D341Med (cell line): ENCODE results near the gene APLP2.

ENCODE experiments used
- DNase-seq: peaks from one replicate; pipeline ENCODE4 v3.0.0; 2012; ENCODE audit warnings: low spot score

Gene APLP2

DNA sequence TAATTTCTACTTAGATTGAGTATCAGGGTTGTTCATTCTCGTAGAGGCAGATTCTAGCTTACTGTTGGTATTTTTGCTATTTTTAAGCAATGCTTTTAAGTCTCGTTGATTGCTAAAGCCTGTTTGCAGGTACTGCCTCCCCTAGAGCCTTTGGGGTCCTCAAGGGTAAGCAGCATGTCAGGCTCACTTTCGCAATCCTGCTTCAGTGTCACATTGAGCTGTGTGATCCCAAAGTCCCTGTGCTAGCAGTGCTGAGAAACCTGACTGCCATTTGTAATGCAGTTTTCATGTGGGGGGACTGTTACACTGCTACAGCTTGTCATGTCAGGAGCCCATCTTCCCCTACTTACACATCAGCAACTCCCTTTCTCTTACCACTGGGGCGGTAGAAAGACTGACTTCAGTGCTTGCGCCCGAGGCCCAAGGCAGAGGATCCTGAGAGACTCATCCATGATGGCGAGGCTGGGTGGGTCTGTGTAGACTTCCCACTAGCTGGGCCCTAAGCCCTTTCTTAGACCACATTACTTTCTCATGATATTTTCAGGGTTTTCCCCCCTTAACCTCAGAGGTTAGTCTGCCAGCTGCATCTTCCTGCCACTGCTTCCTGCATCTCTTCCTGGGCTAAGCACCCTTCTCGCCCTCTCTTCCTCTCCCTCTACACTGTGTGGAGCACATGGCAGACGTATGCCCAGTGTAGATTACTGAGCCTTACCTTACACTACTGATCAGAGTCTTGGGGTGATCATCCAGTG lies 49.1 kb downstream of the APLP2 start:
- no peak for DNase-seq

DNA sequence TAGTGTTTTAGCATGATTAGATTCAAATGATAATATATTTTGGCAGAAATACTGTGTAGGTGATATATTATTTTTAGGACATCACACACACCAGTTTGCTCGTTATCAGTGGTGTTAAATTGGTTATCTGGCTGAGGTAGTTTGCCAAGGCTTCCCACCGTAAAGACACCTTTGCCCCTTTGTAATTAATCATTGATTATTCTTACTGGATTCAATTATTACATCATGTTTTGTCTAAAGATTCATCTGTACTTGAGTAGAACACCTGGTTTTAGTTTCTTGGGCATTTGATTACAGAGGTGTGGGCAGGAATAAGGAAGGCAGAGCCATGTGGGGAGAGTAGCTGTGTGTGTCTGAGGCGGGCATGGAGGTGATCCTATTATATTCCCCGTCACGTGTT lies 50.4 kb downstream of the APLP2 start:
- no peak for DNase-seq

DNA sequence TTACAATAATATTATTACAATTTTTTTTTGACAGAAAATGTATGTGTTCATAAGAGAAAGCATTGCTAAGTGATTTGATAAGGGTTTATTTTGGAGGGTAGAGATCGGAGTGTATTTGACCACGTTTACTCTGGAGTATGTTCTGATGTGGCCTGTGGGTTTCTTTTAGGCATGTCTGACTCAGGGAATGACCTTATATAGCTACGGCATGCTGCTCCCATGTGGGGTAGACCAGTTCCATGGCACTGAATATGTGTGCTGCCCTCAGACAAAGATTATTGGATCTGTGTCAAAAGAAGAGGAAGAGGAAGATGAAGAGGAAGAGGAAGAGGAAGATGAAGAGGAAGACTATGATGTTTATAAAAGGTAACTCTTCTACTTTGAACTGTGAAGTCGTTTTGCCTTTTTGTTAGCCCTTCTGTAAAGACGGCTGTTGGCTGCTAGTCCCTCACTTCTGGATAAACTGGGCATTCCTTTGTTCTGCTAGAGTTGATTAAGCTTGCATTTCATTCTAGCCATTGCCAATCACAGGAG lies 51.8 kb downstream of the APLP2 start:
- no peak for DNase-seq

DNA sequence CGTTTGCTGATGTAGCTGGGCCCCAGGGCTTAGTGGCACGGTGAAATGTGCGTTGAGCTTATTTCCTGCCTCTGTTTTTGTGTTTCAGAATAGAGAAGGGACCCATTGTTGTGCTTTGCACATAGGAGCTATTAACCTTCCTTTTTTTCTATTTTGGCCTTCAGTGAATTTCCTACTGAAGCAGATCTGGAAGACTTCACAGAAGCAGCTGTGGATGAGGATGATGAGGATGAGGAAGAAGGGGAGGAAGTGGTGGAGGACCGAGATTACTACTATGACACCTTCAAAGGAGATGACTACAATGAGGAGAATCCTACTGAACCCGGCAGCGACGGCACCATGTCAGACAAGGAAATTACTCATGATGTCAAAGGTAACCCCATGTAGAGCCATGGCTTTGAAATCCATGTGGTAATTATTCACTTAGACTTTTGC lies 52.5 kb downstream of the APLP2 start:
- DNase-seq = no peak

DNA sequence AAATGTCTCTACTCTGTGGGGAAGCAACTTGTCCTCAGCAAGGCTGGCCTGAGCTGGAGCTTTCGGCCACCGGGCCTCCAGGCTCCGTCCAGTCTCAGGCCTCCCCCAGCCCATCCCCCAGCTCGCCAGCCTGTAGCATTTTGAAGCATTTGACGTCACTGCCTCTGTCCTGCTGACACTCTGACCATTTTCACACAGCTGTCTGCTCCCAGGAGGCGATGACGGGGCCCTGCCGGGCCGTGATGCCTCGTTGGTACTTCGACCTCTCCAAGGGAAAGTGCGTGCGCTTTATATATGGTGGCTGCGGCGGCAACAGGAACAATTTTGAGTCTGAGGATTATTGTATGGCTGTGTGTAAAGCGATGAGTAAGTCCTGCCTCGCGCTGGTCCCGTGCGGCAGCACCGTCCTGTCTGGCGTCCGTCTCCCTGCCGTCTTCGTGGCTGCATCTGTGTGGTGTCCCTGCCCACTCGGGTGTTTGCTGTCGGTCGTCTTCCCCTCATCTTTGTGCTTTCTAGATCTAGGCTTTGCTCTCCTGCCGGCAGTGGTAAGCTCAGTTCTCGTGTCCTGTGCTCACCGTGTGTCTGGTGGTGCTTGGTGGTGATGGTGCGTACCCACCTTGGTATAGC lies 53.8 kb downstream of the APLP2 start:
- DNase-seq = no peak

DNA sequence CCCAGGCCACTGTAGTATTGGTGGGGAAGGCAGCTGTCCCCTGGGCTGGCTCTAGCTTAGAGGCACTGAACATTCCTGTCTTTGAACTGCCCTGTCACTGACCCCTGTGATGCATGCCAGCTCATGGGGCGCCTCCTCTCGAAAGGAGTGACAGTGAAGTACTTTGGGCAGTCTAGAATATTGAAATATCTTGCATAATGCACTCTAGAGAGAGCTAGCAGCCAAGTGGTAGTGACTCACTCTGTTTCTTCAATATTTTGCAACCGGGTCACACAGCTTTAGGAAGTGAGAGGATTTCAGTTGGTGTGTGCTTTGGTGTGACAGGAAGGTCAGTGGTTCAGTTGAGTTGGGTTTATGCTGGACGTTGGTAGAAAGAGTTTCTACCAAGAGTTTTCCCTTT lies 54.4 kb downstream of the APLP2 start:
- DNase-seq = no peak

DNA sequence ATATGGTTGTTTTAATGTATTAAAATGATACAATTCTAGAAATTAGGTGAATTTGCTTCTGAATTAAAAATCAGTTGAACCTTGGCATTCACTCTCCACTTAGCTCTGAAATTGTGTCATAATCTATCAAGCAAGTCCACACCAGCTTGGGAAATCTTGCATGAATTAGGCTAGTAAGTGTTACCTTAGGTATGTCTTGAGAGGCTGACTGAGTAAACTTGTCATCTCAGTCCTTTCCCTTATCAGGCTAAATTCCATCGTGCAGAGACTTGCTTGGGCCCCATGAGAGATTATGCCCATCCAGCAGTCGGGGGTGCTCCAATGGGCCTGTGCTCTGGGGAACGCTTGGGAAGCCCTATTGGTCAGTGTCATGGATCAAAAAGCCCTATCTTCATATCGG lies 55.9 kb downstream of the APLP2 start:
- DNase-seq = no peak

DNA sequence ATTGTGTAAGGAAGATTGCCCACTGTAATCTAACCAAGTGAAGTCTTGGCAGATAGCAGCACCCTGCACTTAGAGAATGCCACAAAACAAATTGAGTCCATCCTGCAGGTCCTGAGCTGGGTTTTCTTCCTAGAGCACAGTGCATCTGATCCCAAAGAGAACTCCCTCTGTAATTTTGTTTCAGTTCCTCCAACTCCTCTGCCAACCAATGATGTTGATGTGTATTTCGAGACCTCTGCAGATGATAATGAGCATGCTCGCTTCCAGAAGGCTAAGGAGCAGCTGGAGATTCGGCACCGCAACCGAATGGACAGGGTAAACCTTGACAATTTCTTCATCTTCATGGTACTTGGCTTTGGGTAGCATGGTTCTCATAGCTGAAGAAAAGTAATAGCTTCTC lies 56.8 kb downstream of the APLP2 start:
- no peak for DNase-seq

DNA sequence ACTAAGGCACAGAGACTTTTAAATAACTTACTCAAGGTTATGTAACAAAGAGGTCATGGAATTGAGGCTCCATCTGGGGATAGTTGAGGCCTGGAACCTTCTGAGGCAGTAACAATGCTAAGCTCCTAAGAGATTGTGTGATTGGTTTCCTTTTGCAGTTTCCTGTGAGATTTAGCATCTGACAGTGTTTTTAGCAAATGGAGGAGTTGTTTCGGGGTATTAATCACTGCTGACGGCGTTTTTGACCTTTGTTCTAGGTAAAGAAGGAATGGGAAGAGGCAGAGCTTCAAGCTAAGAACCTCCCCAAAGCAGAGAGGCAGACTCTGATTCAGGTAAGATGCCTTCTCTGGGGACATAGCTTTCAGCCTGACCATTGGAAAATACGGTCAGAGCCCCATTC lies 57.8 kb downstream of the APLP2 start:
- no peak for DNase-seq

DNA sequence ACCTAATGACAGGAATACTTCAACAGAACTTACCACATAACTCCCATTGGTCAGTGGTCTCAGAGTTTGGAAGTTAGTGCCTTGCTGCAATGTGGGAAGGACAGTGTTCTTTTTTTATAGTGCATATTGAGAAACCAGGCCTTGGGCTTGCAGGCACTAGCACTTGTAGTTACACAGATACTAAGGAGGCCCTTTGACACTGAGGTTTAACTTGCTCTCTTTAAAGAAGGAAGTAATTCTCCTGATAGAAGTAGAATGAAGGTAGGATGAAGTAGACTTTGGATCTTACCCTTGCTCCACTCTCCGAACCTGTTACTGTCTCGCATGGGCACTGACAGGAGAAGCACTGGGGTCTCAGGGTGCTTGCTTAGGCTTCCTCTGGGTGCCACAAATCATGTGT lies 58.9 kb downstream of the APLP2 start:
- no peak for DNase-seq

DNA sequence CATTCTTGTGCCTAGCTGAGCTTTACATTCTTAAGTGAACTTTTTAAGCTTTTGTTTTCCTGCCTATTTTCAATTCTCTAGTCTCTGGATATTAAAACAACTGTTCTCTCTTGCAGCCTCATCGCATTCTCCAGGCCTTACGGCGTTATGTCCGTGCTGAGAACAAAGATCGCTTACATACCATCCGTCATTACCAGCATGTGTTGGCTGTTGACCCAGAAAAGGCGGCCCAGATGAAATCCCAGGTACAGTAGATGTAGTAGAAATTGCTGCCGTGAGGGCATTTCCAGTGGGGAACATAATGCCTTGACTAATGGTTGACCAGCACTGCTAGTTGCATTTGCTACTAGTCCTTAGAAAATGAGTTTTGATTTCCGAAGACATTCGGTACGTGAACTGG lies 60.2 kb downstream of the APLP2 start:
- DNase-seq = no peak

DNA sequence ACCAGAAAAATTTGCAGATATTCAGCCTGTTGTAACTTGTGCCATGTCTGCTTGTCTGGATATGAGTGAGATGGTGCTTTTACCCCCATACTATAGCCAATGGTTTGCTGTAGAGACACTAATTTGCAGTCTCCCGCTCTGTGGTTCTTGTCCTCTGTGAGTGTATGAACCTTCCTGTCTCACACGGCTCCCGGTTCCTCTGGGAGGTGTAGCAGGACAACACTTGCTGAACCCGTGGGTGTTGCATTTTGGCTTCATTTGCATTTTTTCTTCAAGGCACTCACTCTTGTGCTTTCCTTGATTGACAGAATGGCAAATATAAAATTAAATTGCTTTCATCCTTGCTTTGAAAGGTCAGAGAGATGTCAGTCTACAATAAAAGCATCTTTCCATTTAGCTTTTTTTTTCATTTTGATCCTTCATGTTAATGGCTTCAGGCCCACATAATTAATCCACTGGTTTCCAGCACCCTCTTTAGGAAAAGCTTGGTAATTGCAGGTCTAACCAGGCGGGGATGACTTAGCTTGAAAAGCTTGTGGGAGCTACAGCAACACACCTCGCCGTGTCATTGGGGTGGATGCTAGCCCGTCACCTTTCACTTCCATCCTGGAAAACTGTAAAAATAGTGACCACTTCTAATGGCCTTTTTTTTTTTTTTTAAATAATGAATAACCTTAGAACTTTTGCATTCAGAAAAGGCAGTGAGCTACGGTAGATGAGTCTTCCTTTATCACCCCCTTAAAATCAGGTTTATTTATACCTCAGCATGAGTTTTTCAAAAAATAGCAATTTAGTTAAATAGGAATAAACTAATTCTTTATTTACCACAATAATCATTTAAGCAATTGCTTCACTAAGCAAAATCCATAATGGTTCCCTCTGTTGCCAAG lies 62.5 kb downstream of the APLP2 start:
- DNase-seq = peak; percentile 79

DNA sequence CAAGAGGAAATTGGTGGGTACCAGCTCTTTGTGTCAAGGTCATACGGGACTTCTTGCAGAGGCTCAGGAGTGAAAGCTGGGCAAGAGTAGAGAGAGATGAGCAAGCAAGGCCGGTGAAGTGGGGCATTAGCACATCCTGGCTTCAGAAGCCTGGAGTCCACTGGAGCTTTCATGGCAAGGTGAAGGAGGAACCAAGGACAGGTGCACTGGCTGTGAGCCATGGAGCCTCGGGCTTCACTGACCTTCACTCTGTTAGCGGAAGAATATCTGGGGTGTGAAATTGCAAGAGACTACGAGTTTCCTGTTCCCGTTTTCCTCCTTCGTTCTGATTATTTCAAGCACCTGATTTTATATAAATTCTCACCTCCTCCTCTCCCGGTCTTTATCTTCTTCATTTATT lies 64.0 kb downstream of the APLP2 start:
- no peak for DNase-seq

DNA sequence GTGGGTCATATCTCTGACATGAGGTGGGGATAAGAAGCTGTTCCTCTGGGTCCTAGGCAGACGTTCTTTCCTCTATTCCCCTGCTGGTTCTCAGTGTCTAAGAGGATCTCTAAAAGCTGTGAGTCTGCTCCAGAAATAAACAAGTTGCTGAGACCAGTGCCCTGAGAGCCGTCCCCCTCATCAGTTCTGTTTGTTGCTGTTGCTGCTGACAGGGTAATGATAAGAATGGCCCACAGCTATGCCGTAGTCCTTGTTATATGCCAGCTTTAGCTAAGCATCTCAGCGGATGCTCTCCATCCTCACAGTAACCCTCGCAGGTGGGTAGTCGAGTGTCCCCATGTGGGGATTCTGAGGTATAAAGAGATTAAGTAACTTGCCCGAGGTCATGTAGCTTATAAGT lies 66.4 kb downstream of the APLP2 start:
- DNase-seq = no peak

DNA sequence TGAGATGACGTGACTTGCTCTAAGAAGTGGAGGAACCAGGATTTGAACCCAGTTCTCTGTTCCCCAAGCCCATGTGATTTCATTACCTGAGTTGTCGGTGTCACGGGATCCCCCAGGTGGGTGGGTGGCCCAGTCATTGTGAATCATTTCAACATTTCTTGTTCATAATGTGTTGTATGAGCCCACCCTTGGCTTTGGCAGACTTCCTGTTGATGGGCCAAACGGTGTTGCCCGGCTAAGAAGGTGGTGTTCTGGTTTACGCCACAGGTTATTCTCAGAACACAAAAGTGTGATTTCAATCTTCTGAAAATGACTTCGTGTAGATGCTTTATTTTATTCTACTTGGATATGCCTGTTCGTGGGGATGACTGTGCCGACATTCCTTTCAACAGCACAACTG lies 68.3 kb downstream of the APLP2 start:
- DNase-seq = no peak

DNA sequence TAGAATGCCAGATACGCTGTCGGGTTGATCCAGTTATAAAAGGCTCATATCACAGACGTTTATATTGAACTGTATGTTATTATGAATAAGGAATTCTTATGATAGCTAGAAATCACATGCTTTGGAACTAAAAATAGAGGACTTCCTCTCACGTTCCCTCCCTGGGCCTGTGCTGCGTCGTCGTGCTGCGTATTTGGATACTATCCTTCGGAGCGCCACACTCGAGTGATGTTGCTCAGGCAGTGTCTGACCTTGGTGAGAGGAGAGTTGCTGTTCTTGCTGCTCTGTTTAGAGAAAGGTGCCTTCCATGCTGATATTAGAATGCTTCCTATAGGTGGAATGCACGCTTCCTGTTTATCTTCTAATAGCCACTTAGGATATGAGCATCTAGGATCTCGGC lies 69.7 kb downstream of the APLP2 start:
- DNase-seq = no peak

DNA sequence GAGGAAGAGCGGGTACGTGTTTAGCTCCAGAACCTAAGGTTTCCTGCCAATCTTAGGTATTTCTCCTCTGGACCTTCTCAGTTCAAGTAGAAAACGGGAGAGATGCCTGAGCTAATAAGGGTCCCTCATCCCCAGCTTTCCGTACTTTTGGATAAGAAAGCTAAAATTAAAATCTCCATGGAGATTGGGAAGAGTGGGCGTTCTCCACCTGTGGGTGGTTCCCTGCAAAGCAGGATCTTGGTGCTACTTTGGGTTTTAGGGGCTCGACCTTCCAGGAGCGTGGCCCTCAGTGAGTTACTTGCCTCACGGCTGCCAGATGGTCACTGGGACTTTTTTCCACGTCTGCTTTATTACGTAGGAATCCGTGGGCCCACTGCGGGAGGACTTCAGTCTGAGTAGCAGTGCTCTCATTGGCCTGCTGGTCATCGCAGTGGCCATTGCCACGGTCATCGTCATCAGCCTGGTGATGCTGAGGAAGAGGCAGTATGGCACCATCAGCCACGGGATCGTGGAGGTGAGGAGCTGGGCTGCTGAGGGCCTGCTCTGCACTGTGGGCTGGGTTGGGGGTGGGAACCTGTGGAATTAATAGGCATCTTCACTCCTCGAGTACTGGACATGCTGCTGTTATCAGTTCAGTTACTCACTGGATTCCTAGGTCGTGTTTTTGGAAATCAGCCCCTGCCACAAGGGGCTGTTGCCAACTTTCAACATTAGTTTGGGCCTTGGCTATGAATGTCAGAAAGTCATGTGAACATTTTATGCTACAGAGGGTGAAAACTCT lies 72.1 kb downstream of the APLP2 start:
- DNase-seq = no peak

DNA sequence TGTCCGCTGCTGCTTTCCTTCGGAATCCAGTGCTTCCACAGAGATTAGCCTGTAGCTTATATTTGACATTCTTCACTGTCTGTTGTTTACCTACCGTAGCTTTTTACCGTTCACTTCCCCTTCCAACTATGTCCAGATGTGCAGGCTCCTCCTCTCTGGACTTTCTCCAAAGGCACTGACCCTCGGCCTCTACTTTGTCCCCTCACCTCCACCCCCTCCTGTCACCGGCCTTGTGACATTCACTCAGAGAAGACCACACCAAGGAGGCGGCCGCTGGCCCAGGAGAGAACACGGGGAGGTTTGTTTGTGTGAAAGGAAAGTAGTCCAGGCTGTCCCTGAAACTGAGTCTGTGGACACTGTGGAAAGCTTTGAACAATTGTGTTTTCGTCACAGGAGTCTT lies 74.4 kb downstream of the APLP2 start:
- DNase-seq = no peak

DNA sequence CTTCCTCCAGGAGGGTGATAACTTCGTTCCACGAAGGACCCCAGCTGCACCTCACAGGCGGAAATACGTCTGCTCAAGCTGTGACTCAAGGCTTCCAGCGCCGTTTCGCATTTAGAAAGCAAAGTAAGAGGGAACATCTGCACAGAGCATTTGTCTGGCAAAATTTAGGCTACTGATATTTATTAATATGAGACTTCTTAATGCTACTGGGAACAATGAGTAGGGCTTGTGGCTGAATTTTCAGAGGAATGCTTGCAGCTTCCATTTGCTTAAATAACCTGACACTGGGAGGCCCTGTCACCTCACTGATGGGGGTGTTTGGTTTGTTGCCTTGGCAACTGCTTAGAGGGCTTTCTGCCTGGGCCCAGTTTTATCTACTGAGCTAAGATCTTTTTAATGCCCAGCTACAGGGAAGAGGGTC lies 75.2 kb downstream of the APLP2 start:
- DNase-seq = no peak

DNA sequence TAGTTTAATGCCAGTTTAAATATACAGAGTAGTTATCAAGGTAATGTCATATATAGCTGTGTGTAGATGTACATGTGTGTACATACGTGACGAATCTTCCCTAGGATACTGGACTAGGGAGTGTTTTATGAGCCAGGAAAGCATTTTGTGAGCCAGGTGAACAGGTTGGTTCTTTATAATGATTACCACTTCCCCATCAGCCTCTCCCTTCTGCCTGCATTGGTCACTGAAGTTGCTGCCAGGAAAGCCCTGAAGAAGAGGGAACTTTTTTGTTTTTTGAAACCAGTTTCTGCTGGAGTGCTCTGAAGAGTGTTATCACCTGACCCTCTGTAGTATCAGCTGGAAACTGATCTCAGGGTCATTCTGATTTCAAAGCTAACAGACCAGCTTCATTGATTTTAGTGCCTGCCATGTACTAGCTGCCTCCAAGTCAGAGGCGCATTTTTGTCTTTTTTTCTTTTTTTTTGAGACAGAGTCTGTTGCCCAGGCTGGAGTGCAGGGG lies 75.7 kb downstream of the APLP2 start:
- DNase-seq = no peak

DNA sequence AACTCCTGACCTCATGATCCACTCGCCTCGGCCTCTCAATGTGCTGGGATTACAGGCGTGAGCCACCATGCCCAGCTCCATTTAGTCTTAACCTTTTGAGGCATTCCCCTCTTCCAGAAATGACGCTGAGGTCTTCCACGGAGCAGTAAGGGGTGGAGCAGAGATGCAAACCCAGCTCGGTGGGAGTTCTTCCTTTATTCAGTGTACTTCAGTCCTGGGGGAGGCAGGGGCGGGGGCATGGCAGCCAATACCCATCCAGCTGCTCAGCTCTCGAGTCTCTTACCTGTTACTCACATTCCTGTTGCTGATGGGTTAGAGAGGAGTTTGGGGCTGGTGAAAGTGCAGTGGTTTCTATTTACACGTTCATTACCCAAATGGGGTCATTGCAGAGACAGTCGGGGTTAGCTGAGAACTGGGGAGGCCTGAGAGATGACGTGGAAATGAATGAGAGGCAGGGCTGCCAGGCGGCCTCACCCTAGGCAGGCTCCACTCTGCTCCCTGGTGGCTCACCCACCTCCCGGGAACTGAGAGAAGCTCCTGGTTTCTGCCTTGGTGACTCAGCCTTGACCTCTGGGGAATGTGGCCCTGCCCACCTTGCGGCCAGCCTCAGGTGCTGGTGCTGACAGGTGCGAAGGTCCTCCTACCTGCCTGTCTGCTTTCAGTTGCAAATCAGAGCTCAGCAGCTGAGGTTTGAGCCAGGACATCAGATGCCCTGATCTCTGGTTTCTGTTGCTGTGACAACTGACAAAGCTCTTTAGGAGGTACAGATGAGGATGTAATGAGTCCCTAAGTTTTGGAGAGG lies 76.5 kb downstream of the APLP2 start:
- DNase-seq = no peak
